GM21619 (cell line): ENCODE measurements around the gene KNSTRN.

Experiments
- ATAC-seq: cut with Tn5 transposase; IDR thresholded peaks from one replicate; pipeline ENCODE4 v1.9.1; 2021; ENCODE audit not compliant: unreplicated experiment

The KNSTRN gene

GRCh38 chr15:40425681-40426080 lies 43.2 kb downstream of the KNSTRN start:
- ATAC-seq, result no peak

- ATAC-seq, result no peak
Observed at GRCh38 chr15:40427188-40427587, 44.7 kb downstream of the KNSTRN start.

GRCh38 chr15:40428185-40428584 lies 45.7 kb downstream of the KNSTRN start:
- ATAC-seq, result no peak

GRCh38 chr15:40429068-40429710 lies 46.7 kb downstream of the KNSTRN start:
- ATAC-seq, result no peak

- no peak for ATAC-seq
Observed at GRCh38 chr15:40430271-40430805, 47.8 kb downstream of the KNSTRN start.

GRCh38 chr15:40435023-40435709 lies 52.6 kb downstream of the KNSTRN start:
- no peak for ATAC-seq

GRCh38 chr15:40435710-40436089 lies 53.2 kb downstream of the KNSTRN start:
- ATAC-seq, result no peak

GRCh38 chr15:40436116-40436891 lies 53.8 kb downstream of the KNSTRN start:
- ATAC-seq, result no peak

GRCh38 chr15:40436892-40437751 lies 54.6 kb downstream of the KNSTRN start:
- ATAC-seq, result no peak

- ATAC-seq, result no peak
Observed at GRCh38 chr15:40437752-40438687, 55.5 kb downstream of the KNSTRN start.

- no peak for ATAC-seq
Observed at GRCh38 chr15:40438712-40439111, 56.2 kb downstream of the KNSTRN start.

GRCh38 chr15:40439461-40439959 lies 57.0 kb downstream of the KNSTRN start:
- ATAC-seq, result no peak

- ATAC-seq, result no peak
Observed at GRCh38 chr15:40439960-40440742, 57.6 kb downstream of the KNSTRN start.

GRCh38 chr15:40440743-40441564 lies 58.4 kb downstream of the KNSTRN start, which contains the start of gene BAHD1:
Gene BAHD1, plus strand, starts transcription at chr15:40440953. Its CDS starts 17,512 bp downstream, at chr15:40458465.
- peak; percentile 85 for ATAC-seq

- no peak for ATAC-seq
Observed at GRCh38 chr15:40441565-40442531, 59.3 kb downstream of the KNSTRN start.

GRCh38 chr15:40443255-40443654 lies 60.7 kb downstream of the KNSTRN start:
- no peak for ATAC-seq

GRCh38 chr15:40443846-40444245 lies 61.3 kb downstream of the KNSTRN start:
- no peak for ATAC-seq
